HG03520 (cell line): Measurements from ENCODE around the gene CYLD.
A peak's percentile ranks its signal among the peaks of the same experiment; 100 is the strongest.

ENCODE experiments used
- ATAC-seq: cut with Tn5 transposase; IDR thresholded peaks from one replicate; pipeline ENCODE4 v1.9.1; 2021; ENCODE audit warnings: mild to moderate bottlenecking, moderate library complexity; ENCODE audit not compliant: unreplicated experiment

The CYLD gene

GRCh38 chr16:50741781-50742575, at the start of gene CYLD:
CYLD (plus strand) TSS chr16:50742086; CDS start chr16:50749699, 7,613 bp downstream.
- ATAC-seq = peak; percentile 88

- ATAC-seq = no peak
These were observed 49.3 kb upstream of the CYLD start for GRCh38 chr16:50692644-50692998.

- ATAC-seq = no peak
These were observed 48.7 kb upstream of the CYLD start, which contains the start of gene NOD2 for GRCh38 chr16:50692999-50693781. NOD2 (plus strand) TSS chr16:50693606; CDS start chr16:50699496, 5,890 bp downstream.

GRCh38 chr16:50694206-50694605, 47.7 kb upstream of the CYLD start:
- ATAC-seq = no peak

GRCh38 chr16:50695017-50696000, 46.6 kb upstream of the CYLD start:
- ATAC-seq = no peak

- no peak for ATAC-seq
These were observed 45.8 kb upstream of the CYLD start for GRCh38 chr16:50696126-50696525.

- peak; percentile 46 for ATAC-seq
These were observed 45.1 kb upstream of the CYLD start for GRCh38 chr16:50696575-50697420.

- no peak for ATAC-seq
These were observed 44.5 kb upstream of the CYLD start for GRCh38 chr16:50697421-50697715.

GRCh38 chr16:50697881-50698767, 43.8 kb upstream of the CYLD start:
- ATAC-seq = peak; percentile 38

GRCh38 chr16:50699326-50700159, 42.3 kb upstream of the CYLD start:
- no peak for ATAC-seq

- ATAC-seq = no peak
These were observed 39.2 kb upstream of the CYLD start for GRCh38 chr16:50702725-50703124.

- ATAC-seq = no peak
These were observed 37.6 kb upstream of the CYLD start for GRCh38 chr16:50704245-50704644.

- ATAC-seq = no peak
These were observed 36.3 kb upstream of the CYLD start for GRCh38 chr16:50705436-50706110.

- no peak for ATAC-seq
These were observed 35.6 kb upstream of the CYLD start for GRCh38 chr16:50706250-50706649.

GRCh38 chr16:50708373-50709060, 33.4 kb upstream of the CYLD start:
- no peak for ATAC-seq

GRCh38 chr16:50709061-50709684, 32.7 kb upstream of the CYLD start:
- ATAC-seq = no peak

GRCh38 chr16:50709980-50710379, 31.9 kb upstream of the CYLD start:
- ATAC-seq = no peak
